Stimulated activated CD4-positive, alpha-beta T cell treated with anti-CD3 and anti-CD28 coated beads, Interleukin-1b, Interleukin-23, amount 100 ng/mL, for 24 hours (primary cell): ENCODE measurements around the gene MYD88.

Experiments
- DNase-seq, 4 experiments: peaks; one replicate each; pipeline ENCODE4 v3.0.0-alpha.2; 2020; ENCODE audit warnings: low read depth in 4 of 4, low spot score in 1 of 4

MYD88 gene

GRCh38 chr3:38163841-38164642 is 25.6 kb downstream of the MYD88 start:
- no peak for DNase-seq

GRCh38 chr3:38164643-38164951 is 26.1 kb downstream of the MYD88 start:
- DNase-seq, result no peak

- peak; percentile 91 to 94 (median 92) for DNase-seq
These were observed 26.7 kb downstream of the MYD88 start, which contains the start of gene OXSR1 for GRCh38 chr3:38164952-38165721. Gene OXSR1, plus strand, starts transcription at chr3:38165537. Its CDS starts 340 bp downstream, at chr3:38165877.

- DNase-seq, result peak in 1 of 4 experiments; percentile 27
These were observed 27.4 kb downstream of the MYD88 start for GRCh38 chr3:38165722-38166387.

GRCh38 chr3:38167591-38167990 is 29.1 kb downstream of the MYD88 start:
- DNase-seq, result no peak

- no peak for DNase-seq
These were observed 29.9 kb downstream of the MYD88 start for GRCh38 chr3:38168151-38169026.

GRCh38 chr3:38169027-38169317 is 30.5 kb downstream of the MYD88 start:
- DNase-seq, result no peak

GRCh38 chr3:38170722-38171121 is 32.3 kb downstream of the MYD88 start:
- DNase-seq, result no peak

- no peak for DNase-seq
These were observed 33.2 kb downstream of the MYD88 start for GRCh38 chr3:38171622-38172021.

GRCh38 chr3:38173834-38174418 is 35.5 kb downstream of the MYD88 start:
- DNase-seq, result no peak

- no peak for DNase-seq
These were observed 38.7 kb downstream of the MYD88 start for GRCh38 chr3:38177181-38177580.

GRCh38 chr3:38186781-38187180 is 48.3 kb downstream of the MYD88 start:
- no peak for DNase-seq

GRCh38 chr3:38190481-38190881 is 52.0 kb downstream of the MYD88 start:
- no peak for DNase-seq
